ENCODE measurements around the gene CRACR2A.

The CRACR2A gene, protein sequence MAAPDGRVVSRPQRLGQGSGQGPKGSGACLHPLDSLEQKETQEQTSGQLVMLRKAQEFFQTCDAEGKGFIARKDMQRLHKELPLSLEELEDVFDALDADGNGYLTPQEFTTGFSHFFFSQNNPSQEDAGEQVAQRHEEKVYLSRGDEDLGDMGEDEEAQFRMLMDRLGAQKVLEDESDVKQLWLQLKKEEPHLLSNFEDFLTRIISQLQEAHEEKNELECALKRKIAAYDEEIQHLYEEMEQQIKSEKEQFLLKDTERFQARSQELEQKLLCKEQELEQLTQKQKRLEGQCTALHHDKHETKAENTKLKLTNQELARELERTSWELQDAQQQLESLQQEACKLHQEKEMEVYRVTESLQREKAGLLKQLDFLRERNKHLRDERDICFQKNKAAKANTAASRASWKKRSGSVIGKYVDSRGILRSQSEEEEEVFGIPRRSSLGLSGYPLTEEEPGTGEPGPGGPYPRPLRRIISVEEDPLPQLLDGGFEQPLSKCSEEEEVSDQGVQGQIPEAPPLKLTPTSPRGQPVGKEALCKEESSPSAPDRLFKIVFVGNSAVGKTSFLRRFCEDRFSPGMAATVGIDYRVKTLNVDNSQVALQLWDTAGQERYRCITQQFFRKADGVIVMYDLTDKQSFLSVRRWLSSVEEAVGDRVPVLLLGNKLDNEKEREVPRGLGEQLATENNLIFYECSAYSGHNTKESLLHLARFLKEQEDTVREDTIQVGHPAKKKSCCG

DNA sequence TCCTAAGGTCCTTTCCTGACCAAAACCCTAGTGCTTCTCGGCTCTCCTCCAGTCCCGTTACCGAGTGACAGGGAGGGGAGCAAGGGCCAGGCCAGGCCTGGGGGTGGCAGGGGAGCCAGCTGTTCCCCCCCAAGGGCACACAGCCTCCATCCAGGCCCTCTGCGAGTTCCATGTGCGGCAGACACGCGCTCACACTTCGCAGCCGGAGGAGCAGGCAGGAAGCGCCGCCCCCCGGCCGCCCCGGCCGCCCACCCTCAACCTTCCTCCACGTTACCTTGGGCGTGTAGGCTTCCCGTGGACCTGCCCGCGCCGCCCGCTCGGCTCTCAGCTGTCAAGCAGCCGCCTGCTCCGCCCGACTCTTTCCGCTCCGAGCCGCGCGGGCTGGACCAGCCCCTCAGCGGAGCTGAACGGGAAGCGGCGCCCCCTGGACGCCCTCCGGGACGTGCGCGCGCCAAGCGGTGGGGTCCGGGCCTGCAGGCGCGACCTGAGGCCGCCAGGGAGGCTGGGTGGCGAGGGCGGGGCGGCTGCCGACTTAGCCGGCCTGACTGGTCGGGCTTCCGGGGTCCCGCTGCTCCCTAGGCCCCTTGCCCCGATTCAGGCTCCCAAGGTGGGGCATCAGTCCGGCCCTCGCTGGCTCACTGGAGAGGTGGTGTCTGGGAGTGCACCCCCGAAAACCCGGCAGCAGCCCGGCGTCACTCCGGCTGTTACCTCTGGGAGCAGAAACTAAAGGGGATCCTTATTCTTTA lies at the start of gene CRACR2A:
Gene CRACR2A, minus strand, starts transcription at position 369 of the 746 bp plus-strand sequence. CDS start 56,110 bp downstream, outside the sequence.
- in situ Hi-C loops (cut with MboI; ENCODE audit: low sequenced_read_pairs) = no loop called here

DNA sequence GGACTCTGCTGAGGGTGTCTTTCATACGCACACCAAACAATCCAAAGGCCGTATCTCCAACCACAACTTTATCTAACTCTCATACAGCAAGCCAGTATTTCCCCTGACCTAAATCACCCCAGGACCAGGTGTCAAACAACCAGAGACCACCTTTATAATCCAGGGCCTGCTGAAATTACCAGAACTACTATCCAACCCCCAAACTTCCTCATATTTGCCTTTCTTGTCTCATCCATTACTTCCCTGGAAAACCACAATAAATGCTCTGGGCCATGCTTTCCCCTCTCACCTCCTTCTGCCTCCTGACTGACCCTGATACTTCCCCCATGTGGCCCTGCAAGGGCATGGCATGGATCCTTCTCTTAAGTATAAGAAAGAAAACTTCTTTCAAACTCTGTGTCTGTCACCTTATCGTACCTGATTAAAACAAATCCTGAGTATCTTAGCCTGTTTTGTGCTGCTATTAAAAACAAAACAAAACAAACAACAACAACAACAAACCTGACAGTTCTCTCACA lies 44.7 kb upstream of the CRACR2A start:
- in situ Hi-C loops (cut with MboI; ENCODE audit: low sequenced_read_pairs) = loop anchor here (10.0 kb wide), 1 partner anchor 503 kb away; no protein-coding TSS in a partner anchor

DNA sequence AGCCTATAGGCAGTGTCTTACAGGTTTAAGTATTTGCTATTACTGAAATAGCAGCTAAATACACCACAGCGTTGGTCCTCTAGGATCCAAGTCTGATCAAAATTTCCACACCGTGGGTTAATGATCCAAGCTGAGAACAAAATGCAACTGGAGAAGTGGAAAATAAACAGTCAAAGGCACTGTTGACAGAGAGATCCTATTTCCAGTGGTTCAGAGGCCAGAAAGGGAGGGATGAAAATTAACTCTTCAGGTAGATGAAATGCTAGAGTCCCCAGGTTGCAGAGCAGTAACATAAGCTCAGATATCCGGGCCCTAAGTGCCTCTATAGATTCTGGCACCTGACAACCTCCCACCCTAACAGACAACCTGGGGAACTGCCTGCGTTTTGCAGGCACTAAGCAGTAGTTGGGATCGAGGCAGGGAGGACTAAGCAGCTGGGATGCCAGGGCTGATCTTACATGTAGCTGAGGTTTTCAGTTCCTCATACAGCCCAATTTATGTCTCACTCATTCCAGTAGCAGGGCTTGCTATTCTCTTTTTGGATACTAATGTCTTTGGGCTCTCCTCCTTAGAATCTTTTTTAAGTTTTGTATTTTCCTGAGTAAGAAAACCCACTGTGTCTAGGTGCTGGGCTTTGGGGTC lies 42.7 kb upstream of the CRACR2A start:
- in situ Hi-C loops (cut with MboI; ENCODE audit: low sequenced_read_pairs) = loop anchor here (10.0 kb wide), 1 partner anchor 501 kb away; no protein-coding TSS in a partner anchor

DNA sequence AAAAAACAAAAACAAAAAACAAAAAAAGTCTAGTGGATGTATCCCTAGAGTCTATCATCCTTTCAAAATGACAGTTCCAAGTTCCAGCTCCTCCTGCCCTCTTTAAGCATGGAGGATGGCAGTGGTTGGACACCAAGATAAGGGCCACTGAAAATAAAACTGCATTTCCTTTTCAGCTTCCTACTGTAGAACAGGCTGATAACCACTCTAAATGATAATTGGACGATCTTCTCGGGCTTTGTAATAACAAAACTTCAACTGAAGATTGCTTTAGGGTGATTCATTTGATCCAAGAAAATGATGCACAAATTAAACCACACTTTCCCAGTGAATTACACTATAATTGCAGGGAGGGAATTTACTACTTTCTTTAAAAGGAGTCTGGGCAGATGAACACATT lies 42.2 kb upstream of the CRACR2A start:
- in situ Hi-C loops (cut with MboI; ENCODE audit: low sequenced_read_pairs) = loop anchor here (10.0 kb wide), 1 partner anchor 500 kb away; no protein-coding TSS in a partner anchor

DNA sequence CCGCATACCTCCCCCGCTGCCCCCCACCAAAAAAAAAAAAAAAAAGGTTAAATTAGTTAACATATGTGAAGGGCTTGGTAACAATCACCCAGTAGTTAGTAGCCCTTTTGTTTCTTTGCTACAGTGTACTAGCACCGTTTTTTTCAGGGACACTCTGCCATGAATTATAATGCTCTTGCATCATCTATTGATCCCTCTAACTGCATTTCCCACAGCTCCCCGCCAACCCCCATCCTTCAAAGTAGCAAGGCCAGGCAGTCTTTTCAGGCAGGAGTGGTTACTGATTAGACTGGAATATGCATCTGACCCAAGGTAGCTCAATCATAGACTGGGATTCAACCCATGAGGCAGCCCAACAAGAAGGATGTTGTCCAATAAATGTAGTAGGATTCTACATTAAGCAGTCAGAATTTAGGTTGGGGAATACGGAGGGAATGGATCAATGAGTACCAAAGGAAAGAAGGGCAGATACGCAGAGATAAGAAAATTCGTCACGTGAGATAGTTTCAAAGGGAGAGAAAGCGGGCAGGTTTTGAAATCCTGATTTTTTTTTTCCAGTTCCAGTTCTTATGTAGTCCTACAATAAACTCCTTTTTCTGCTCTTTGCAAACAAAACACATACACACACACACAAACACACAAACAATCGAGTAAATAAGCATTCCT lies 39.8 kb upstream of the CRACR2A start:
- in situ Hi-C loops (cut with MboI; ENCODE audit: low sequenced_read_pairs) = loop anchor here (10.0 kb wide), 1 partner anchor 498 kb away; no protein-coding TSS in a partner anchor

DNA sequence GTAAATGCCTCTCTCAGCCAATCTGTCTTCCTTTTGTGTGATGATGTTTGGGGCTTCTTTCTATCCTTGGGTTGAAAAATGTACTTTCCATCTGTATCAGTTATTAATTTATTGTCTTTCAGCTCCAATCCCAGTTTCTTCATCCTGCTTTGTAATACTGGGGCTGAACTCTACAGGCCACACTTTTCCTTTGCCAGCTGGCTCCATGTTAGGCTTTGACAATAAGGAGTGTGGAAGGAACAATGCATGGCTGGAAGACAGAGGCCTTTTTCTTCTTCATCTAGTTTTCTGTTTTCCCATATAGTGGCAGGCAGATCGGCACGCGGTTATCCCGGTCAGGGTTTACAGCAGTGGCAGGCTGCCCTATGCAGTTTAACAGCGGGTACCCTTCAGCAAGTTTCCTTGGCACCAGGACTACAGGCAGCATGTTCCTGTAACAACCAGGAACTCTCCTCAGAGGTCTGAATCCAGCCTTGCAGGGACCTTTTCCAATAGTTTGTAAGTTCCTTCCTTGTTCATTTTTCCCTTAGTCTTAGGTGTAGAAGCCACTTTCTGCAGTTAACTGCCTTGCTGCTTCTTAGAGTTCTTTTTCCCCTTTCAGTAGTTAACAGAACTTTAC lies 38.5 kb upstream of the CRACR2A start:
- in situ Hi-C loops (cut with MboI; ENCODE audit: low sequenced_read_pairs) = loop anchor here (10.0 kb wide), 1 partner anchor 497 kb away; no protein-coding TSS in a partner anchor

DNA sequence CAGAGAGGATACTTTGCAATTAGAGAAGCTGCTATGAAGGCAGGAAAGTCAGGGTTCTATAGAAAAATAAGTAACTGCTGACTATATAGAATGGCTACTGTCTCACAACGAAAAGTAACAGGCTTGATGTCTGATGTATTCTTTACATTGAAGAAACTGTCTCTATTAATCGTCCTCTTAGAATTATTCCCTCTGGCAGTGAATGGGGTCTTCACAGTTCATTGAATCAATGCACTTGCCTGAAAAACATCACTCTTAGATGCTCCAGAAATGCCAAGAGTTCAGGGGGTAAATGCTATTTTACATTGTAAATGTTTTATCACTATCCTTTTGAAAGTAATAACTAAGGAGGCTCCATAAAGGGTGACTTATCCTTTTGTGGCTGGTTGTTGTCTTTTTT lies 37.7 kb upstream of the CRACR2A start:
- in situ Hi-C loops (cut with MboI; ENCODE audit: low sequenced_read_pairs) = loop anchor here (10.0 kb wide), 1 partner anchor 496 kb away; no protein-coding TSS in a partner anchor

DNA sequence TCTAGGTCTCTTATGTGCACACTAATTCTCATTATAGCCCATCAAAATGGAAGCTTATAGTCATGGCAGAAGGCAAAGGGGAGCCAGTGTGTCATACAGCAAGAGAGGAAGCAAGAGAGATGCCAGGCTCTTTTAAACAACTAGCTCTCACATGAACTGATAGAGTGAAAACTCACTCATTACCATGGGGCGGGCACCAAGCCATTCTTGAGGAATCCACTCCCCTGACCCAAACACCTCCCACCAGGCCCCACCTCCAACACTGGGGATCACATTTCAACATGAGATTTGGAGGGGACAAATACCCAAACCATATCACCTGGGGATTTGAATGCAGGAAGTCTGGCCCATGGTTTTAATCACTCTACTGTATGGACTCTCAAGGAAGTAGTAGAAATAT lies 36.9 kb upstream of the CRACR2A start:
- in situ Hi-C loops (cut with MboI; ENCODE audit: low sequenced_read_pairs) = loop anchor here (10.0 kb wide), 1 partner anchor 495 kb away; no protein-coding TSS in a partner anchor

DNA sequence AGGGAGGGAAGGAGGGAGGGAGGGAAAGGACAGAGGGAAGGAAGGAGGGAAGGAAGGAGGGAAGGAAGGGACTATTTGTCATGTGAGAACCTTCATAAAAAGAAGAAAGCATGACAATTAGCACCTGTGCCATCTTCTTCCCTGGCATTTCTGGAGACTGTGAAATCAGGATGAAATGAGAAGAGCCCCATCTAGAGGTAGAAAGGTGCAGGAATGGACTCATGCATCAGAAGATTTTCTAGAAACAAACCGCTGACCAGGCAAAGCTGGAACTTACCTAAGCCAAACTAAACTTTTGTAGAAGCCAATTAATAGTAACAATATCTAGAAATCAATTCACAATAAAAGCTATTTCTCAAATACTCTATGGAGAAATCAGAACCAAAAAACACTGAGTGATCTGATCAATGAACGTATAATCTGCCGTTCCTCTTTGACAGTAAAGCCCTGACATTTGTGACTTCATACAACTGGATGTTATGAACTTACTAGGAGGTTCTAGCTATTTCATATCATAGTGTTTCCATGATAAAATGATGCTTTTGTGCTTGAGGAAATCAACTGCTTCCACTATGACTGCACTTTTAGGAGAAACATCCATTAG lies 24.4 kb upstream of the CRACR2A start:
- in situ Hi-C loops (cut with MboI; ENCODE audit: low sequenced_read_pairs) = no loop called here

DNA sequence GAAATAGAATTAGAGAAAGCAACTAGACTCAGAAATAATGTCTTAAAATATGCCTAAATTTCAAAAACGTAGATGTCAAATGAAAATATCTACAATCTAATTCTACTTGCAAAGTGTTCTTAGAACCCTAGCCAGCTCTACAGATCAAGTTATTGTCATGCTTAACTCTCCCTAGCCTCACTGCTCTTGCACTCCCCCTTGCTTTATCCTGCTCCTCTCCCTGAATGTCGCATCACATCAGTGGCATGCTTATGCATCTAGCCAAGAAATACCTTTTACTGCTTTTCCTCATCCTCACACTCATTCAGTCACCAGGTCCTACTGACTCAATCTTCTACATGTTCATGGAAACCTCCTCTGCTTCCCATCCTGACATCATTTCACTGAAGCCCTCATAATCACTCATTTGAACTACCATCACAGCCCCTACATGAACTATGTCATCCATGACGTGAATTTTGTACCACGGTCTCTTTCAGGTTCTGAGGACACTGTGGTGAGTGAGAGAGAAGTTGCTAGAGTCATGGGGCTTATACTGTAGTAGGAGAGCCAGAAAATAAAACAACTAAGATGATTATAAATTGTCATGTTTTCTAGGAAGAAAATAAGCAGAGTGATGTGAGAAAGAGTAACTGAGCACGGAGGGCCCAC lies 22.6 kb upstream of the CRACR2A start:
- in situ Hi-C loops (cut with MboI; ENCODE audit: low sequenced_read_pairs) = no loop called here

DNA sequence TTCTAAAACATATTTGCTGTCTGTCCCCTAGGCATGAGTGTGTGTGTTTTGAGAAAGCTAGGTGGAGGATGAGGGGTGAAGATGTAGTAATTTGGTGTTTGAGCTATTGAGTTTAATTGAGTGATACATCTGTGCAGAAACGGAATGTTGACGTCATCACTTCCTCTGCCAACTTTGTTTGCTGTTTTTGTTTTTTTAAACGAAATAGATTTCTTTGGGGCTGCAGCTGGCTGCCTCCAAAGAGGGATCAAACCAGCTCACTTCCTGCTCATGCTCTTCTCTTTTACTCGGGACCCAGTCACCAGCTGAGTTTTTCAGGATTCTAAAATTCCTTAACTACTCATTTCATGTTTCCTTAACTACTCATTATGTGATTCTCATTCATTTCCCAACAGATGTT lies 19.5 kb upstream of the CRACR2A start:
- in situ Hi-C loops (cut with MboI; ENCODE audit: low sequenced_read_pairs) = no loop called here

DNA sequence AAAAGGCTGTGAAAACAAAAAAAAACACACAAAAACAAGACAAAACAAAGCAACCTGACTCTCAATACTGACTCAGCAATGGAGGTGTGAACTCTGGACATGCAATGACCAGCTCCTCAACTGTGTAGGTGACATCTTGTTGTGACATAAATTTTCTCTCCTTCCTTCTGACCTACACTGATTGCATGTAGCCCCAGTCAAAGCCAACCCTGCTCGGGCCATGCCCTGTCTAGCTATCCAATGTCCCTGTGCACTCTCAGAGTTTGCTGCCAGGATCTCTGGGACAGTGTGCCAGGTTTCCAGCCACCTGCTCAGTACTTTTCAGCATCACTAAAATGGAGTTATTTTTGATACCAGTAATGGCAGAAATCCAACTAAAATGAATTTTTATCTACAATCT lies 18.9 kb upstream of the CRACR2A start:
- in situ Hi-C loops (cut with MboI; ENCODE audit: low sequenced_read_pairs) = no loop called here

DNA sequence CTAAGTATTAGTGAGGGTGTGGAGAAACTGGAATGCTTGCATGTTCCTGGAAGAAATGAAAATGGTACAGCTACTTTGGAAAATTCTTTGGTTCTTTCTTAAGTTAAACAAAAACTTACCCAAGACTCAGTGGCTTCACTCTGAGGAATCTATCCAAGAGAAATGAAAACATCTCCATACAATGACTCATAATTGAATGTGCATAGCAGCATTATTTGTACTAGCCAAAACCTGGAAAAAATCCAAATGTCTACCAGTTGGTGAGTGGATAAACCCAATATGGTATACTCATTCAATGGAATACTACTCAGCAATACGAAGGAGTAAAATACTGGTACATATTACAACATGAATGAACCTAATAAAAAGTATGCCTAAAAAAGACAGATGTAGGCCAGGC lies 18.0 kb upstream of the CRACR2A start:
- in situ Hi-C loops (cut with MboI; ENCODE audit: low sequenced_read_pairs) = no loop called here

DNA sequence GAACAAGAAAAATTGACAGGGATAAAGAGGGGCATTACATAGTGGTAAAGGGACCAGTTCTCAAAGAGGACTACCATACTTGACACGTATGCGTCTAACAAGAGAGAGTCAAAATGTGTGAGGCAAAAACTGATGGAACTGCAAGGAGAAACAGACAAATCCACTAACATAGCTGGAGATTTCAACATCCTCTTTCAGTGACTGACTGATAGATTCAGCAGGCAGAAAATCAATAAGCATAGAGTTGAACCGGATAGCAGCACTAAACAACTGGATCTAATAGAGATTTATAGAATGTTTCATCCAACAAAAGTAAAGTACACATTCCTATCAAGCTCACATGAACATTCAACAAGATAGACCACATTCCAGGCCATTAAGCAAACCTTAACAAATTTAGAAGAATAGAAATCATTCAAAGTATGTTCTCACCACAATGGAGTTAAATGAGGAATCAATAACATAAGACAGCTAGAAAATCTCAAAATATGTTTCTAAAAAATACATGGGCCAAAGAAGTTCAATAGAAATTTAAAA lies 16.1 kb upstream of the CRACR2A start:
- in situ Hi-C loops (cut with MboI; ENCODE audit: low sequenced_read_pairs) = no loop called here

DNA sequence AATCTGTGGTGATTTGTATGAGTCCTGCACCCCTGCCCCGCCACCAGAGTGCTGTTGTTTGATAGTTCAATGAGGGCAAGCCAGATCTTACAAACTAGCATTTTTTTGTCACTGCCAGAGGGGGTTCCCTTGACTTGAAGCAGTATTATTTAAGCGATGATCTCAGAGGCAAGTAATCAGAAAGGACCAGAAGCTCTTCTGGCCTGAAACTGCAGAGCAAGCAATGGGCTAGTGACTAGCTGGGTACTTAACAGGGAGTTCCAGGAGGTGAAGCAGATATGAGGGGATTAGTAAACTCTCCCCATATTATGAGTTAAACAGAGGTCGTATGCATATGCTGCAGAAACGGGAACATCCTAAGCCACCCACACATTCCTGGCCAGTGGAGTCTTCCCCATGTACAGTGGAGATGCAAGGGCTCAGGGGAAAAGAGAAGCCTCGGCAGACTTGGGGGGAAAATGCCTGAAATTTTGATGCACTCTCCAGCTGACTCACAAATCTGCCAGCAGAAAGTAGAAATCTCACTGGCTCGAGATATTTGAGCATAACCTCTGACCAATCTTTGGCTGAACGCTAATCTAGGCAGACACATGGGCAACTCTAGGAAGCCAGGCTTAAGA lies 8.3 kb upstream of the CRACR2A start:
- in situ Hi-C loops (cut with MboI; ENCODE audit: low sequenced_read_pairs) = no loop called here

DNA sequence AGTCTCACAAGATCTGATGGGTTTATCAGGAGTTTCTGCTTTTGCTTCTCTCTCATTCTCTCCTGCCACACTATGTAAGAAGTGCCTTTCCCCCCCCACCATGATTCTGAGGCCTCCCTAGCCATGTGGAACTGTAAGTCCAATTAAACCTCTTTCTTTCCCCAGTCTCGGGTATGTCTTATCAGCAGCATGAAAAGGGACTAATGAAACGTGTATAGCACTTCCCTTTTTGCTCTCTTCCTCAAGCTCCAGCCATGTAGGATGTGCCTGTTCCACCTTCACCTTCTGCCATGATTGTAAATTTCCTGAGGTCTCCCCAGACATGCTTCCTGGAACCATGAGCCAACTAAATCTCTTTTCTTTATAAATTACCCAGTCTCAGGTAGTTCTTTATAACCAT lies 7.0 kb upstream of the CRACR2A start:
- in situ Hi-C loops (cut with MboI; ENCODE audit: low sequenced_read_pairs) = no loop called here

DNA sequence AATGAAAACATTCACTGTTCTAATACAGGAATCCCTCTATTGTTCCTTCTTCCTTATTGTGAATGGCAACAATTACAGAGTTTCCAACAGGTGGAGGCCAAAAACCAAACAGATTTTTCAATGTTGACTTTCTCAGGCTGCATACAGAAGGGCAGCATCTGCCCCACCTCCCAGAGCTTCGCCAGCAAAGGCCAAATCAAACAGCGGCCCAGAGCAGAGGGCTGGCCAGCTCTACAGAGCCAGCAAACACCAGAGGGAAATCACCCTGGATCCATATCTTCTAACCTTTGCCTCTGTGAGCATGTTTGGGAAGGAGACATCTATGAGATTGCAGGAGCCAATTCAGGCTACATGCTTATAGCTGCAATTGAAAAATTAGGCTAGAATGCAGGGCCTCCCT lies 4.4 kb upstream of the CRACR2A start:
- in situ Hi-C loops (cut with MboI; ENCODE audit: low sequenced_read_pairs) = no loop called here

DNA sequence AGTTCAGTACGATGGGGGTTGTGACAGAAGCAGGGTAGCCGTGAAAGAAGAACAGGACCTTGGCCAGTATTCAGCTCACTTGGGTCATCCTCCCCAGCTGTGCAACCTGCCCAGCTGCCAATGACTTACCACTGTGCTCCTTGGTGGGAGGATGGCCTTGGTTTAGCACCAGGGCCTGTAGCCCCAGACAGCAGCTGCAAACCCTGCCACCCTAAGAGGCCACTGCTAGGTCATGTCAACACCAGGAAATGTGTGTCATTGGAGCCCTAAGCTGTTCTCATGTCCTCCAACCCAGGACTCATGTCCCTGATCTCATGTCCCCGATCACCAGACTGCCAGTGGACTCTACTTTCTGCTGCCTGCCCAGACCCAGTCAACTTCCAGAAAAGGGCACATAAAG lies 3.0 kb upstream of the CRACR2A start:
- in situ Hi-C loops (cut with MboI; ENCODE audit: low sequenced_read_pairs) = no loop called here

Measured in HL-60/S4 (cell line).